PC-9 (cell line): ENCODE data around the gene INPP5A. TPM values are rescaled to one million over a fixed set of nuclear protein-coding genes. Genes with fewer than 3 reads are reported as not detected.

Experiments
- BruUV-seq: library from RNA; stranded (reverse); fragments of 400-500 nt; replicated peaks from 2 replicates; lab custom pipeline; 2021; lab: Mats Ljungman, UMichigan
- CTCF ChIA-PET: fragments of 300-600 bp; sonication (Branson Sonifier 250); formaldehyde crosslinking; loops from one replicate; lab custom pipeline; 2022; ENCODE audit warnings: antibody characterized with exemption; lab: Charles Lee
- POLR2A ChIA-PET: fragments of 300-600 bp; sonication (Branson Sonifier 250); formaldehyde crosslinking; loops from one replicate; lab custom pipeline; 2022; ENCODE audit warnings: antibody characterized with exemption; ENCODE audit not compliant: unreplicated experiment; lab: Charles Lee
- DNase-seq, 2 experiments: peaks; one replicate each; pipeline versions ENCODE4 v3.0.0 to v3.0.0-alpha.2; 2015 to 2022; ENCODE audit warnings: mixed read lengths in 1 of 2
- H2AFZ ChIP-seq: fragments of 200-600 bp; sonication (generic); 2 replicates; pipeline ENCODE4 v1.8.1; 2017; ENCODE audit warnings: antibody characterized with exemption
- H3F3A ChIP-seq: fragments of 200-600 bp; sonication (generic); 2 replicates; pipeline ENCODE4 v1.8.1; 2017; ENCODE audit warnings: antibody characterized with exemption, mild to moderate bottlenecking, low read depth; ENCODE audit not compliant: insufficient read depth
- H3K27ac ChIP-seq: fragments of 200-600 bp; sonication (generic); 2 replicates; pipeline ENCODE4 v1.6.1; 2016; ENCODE audit warnings: mixed run types
- H3K27me3 ChIP-seq: fragments of 200-600 bp; sonication (generic); 2 replicates; pipeline ENCODE4 v1.6.1; 2016; ENCODE audit warnings: low read depth, mixed run types; ENCODE audit not compliant: insufficient read depth
- H3K36me3 ChIP-seq: fragments of 200-600 bp; sonication (generic); 2 replicates; pipeline ENCODE4 v1.6.1; 2016; ENCODE audit warnings: low read depth, mixed run types
- H3K4me1 ChIP-seq: fragments of 200-600 bp; sonication (generic); replicated peaks from 2 replicates; pipeline ENCODE4 v1.6.1; 2016; ENCODE audit warnings: mixed run types; ENCODE audit not compliant: insufficient read depth
- H3K4me2 ChIP-seq: fragments of 200-600 bp; sonication (generic); 2 replicates; pipeline ENCODE4 v1.6.1; 2017; ENCODE audit warnings: mixed run types
- H3K4me3 ChIP-seq: fragments of 200-600 bp; sonication (generic); 2 replicates; pipeline ENCODE4 v1.6.1; 2016; ENCODE audit warnings: mixed run types
- H3K79me2 ChIP-seq: fragments of 200-600 bp; sonication (generic); 2 replicates; pipeline ENCODE4 v1.6.1; 2017; ENCODE audit warnings: low read depth, mixed run types
- H3K9me2 ChIP-seq: fragments of 200-600 bp; sonication (generic); 2 replicates; pipeline ENCODE4 v1.8.1; 2017; ENCODE audit warnings: mild to moderate bottlenecking; ENCODE audit not compliant: insufficient read depth
- H3K9me3 ChIP-seq: fragments of 200-600 bp; sonication (generic); 2 replicates; pipeline ENCODE4 v1.8.1; 2016; ENCODE audit warnings: low read depth; ENCODE audit not compliant: insufficient read depth
- H4K20me1 ChIP-seq: fragments of 200-600 bp; sonication (generic); 2 replicates; pipeline ENCODE4 v1.8.1; 2017; ENCODE audit not compliant: insufficient read depth
- EZH2 ChIP-seq: fragments of 200-600 bp; sonication (generic); IDR thresholded peaks from 2 replicates; pipeline ENCODE4 v1.8.0; 2017; ENCODE audit warnings: antibody characterized with exemption, low read depth
- intact Hi-C: fragments of 100-400 bp; cut with micrococcal nuclease; formaldehyde crosslinking; loops from one replicate; pipeline ENCODE4 v1.10.0; 2022; ENCODE audit not compliant: unreplicated experiment
- total RNA-seq: library from RNA; stranded (reverse); gene quantifications from 2 replicates; pipeline ENCODE4 v1.2.3, GENCODE V29; 2021
- TF ChIP-seq, protein P1 (sequence below): fragments of 200-600 bp; sonication (generic); conservative IDR thresholded peaks from 2 replicates; pipeline ENCODE4 v1.6.1; 2017; ENCODE audit warnings: mixed run types, antibody characterized with exemption, mild to moderate bottlenecking, moderate library complexity

INPP5A gene
- total RNA-seq, 1 experiment from 2014 or later, result 18.4 TPM

DNA sequence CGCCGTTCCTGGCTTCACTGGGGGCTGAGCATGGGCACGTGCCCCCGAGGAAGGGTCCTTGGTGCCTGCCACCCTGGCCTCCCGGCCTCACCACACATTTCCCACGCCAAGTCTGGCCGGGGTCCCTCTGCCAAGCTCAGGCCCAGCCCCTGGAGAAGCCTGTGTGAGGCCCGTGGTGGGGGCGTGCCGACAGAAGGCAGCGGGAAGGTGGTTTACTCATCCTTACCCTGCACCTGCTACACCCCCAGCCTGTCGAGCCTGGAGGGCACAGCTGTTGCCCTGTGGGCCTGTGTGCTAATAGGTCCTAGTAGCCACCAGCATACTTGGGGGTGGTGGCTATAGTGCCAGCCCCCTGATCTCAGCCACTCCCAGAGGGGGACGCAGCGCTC is 201.6 kb downstream of the INPP5A start:
- POLR2A ChIA-PET, result no interaction called here

DNA sequence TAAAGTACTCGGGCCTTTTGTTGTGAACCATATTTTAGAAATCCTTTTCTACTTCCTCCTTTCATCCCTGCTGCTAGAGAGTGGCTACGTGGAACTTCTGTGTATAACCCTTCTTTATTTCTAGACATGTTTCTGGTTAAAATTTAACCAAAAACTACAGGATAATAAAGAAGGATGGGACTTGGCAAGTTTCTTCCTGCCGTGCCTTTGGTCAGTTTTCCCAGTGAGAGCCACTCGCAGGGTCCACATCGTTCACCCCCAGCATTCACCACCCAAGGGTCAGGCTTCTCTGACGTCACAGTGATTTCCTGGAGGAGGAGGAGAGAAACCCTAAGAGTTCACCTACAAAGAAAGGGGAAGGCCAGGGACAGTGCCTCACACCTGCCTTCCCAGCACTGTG is 203.0 kb downstream of the INPP5A start:
- H3K4me2 ChIP-seq, result no peak overlapping the region
- no peak for DNase-seq
- no peak for TF ChIP-seq EZH2
- TF ChIP-seq, protein P1, sequence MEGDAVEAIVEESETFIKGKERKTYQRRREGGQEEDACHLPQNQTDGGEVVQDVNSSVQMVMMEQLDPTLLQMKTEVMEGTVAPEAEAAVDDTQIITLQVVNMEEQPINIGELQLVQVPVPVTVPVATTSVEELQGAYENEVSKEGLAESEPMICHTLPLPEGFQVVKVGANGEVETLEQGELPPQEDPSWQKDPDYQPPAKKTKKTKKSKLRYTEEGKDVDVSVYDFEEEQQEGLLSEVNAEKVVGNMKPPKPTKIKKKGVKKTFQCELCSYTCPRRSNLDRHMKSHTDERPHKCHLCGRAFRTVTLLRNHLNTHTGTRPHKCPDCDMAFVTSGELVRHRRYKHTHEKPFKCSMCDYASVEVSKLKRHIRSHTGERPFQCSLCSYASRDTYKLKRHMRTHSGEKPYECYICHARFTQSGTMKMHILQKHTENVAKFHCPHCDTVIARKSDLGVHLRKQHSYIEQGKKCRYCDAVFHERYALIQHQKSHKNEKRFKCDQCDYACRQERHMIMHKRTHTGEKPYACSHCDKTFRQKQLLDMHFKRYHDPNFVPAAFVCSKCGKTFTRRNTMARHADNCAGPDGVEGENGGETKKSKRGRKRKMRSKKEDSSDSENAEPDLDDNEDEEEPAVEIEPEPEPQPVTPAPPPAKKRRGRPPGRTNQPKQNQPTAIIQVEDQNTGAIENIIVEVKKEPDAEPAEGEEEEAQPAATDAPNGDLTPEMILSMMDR, result no peak
- no peaks in the 10 kb centered on the region for H3K4me1 ChIP-seq
- no peaks in the 10 kb centered on the region for H4K20me1 ChIP-seq
- no peaks in the 10 kb centered on the region for H3K9me2 ChIP-seq
- no peak overlapping the region for H3K27ac ChIP-seq
- no TSS peak for BruUV-seq
- intact Hi-C loops, result no loop called here
- H3K79me2 ChIP-seq, result no peaks in the 10 kb centered on the region
- CTCF ChIA-PET, result no interaction called here
- H2AFZ ChIP-seq, result no peak overlapping the region
- no peaks in the 10 kb centered on the region for H3K36me3 ChIP-seq
- POLR2A ChIA-PET, result no interaction called here
- H3K9me3 ChIP-seq, result no peaks in the 10 kb centered on the region
- H3F3A ChIP-seq, result no peaks in the 10 kb centered on the region
- no peaks in the 10 kb centered on the region for H3K27me3 ChIP-seq
- no peak overlapping the region for H3K4me3 ChIP-seq

More for the DNA sequence above, 201.6 kb downstream of the INPP5A start:
- H3K4me2 ChIP-seq, result no peak overlapping the region
- CTCF ChIA-PET, result no interaction called here
- no peak overlapping the region for H3K4me3 ChIP-seq
- no TSS peak for BruUV-seq
- TF ChIP-seq, protein P1, result no peak
- DNase-seq, result no peak
- H3K79me2 ChIP-seq, result no peaks in the 10 kb centered on the region
- H3K36me3 ChIP-seq, result no peaks in the 10 kb centered on the region
- H3F3A ChIP-seq, result no peaks in the 10 kb centered on the region
- H4K20me1 ChIP-seq, result no peaks in the 10 kb centered on the region
- H3K4me1 ChIP-seq, result no peaks in the 10 kb centered on the region
- H3K27ac ChIP-seq, result no peak overlapping the region
- H3K9me2 ChIP-seq, result no peaks in the 10 kb centered on the region
- no peak overlapping the region for H2AFZ ChIP-seq
- intact Hi-C loops, result no loop called here
- H3K9me3 ChIP-seq, result no peaks in the 10 kb centered on the region
- no peaks in the 10 kb centered on the region for H3K27me3 ChIP-seq

DNA sequence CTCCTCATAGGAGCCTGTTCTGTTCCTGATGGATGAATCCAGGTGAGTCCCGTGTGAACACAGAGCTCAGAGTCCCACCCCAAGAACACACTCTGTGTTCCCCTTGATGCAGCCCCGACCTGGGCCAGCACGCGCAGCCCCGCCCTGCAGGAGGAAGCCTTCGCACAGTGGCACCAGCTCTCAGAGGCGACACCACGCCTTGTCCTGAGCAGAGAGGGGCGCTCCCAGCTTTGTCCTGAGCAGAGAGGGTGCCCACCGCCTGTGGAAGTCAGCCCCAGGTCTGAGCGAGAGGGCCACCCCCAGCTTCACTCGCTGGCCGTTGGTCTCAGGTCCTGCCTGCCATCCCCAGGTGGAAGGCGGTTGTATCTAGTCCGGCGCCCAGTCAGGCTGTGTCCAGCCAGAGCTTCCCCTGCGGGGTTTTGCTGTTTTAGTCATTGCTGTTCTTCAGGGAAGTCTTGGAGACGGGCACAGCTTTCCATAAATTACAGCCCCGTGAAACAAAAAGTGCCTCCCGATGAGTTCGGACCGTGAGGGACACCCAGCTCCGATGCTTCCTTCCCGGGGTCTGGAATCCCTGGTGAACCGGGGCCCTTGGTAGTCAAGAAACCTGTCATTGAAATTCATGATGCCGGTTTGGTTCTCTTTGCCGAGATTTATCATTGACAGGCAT is 204.7 kb downstream of the INPP5A start:
- Histone ChIP-seq H3K4me3 (no peak overlapping the region), H3K9me3 (no peaks in the 10 kb centered on the region), H3F3A (no peaks in the 10 kb centered on the region), H2AFZ (no peak overlapping the region), H3K79me2 (no peaks in the 10 kb centered on the region), H4K20me1 (no peaks in the 10 kb centered on the region), H3K27me3 (no peaks in the 10 kb centered on the region), H3K4me2 (no peak overlapping the region), H3K27ac (no peak overlapping the region), H3K9me2 (no peaks in the 10 kb centered on the region), H3K36me3 (no peaks in the 10 kb centered on the region), H3K4me1 (no peaks in the 10 kb centered on the region)
- intact Hi-C loops, result no loop called here
- CTCF ChIA-PET, result no interaction called here
- TF ChIP-seq, protein P1, result no peak
- TF ChIP-seq EZH2, result no peak
- DNase-seq, result no peak
- POLR2A ChIA-PET, result no interaction called here
- no TSS peak for BruUV-seq
